Measurements from ENCODE around the gene SBNO1.

SBNO1 gene

DNA sequence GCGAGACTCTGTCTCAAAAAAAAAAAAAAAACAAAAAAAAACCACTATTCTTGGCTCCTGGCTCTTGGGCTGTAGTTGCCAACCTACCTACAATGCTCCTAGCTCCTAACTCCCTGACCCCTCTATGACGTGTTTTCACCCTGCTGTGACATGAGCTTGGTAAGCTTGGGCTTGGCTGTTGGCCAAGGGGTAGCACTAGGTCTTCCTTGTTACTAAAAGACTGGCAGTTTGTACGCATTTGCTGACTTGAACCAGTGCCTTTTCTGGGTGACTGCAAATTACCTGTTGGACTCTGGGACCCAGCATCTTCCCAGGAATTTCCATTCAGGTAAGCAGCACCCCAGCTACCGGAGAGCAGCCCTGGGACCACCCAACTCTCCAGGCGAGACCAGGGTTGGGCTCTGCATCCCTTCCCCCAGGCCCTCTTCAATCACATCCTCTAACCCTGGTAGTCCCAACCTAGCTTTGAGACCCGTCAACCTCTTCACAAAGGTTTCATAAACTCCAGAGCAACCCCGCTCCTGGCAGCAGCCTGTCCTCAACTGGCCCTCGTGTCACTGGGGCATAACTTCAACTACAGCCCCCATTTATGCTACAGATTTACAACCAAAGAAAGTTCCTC, 101.3 kb downstream of the SBNO1 start (continued):
- TF ChIP-seq, protein P1, sequence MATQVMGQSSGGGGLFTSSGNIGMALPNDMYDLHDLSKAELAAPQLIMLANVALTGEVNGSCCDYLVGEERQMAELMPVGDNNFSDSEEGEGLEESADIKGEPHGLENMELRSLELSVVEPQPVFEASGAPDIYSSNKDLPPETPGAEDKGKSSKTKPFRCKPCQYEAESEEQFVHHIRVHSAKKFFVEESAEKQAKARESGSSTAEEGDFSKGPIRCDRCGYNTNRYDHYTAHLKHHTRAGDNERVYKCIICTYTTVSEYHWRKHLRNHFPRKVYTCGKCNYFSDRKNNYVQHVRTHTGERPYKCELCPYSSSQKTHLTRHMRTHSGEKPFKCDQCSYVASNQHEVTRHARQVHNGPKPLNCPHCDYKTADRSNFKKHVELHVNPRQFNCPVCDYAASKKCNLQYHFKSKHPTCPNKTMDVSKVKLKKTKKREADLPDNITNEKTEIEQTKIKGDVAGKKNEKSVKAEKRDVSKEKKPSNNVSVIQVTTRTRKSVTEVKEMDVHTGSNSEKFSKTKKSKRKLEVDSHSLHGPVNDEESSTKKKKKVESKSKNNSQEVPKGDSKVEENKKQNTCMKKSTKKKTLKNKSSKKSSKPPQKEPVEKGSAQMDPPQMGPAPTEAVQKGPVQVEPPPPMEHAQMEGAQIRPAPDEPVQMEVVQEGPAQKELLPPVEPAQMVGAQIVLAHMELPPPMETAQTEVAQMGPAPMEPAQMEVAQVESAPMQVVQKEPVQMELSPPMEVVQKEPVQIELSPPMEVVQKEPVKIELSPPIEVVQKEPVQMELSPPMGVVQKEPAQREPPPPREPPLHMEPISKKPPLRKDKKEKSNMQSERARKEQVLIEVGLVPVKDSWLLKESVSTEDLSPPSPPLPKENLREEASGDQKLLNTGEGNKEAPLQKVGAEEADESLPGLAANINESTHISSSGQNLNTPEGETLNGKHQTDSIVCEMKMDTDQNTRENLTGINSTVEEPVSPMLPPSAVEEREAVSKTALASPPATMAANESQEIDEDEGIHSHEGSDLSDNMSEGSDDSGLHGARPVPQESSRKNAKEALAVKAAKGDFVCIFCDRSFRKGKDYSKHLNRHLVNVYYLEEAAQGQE (tag by site-specific recombination; IDR thresholded peaks at IDR 0.05) = 0 out of 2 replicates have a peak, but pooled peaks have one; percentile 7
- TF ChIP-seq KLF10 (tag by site-specific recombination; IDR thresholded peaks at IDR 0.05) (no peak), ZNF707 (tag by site-specific recombination; IDR thresholded peaks at IDR 0.05) (no peak), ZNF335 (tag by site-specific recombination; conservative IDR thresholded peaks at IDR 0.05) (no peak), HOXA7 (CRISPR knock-in tag; IDR thresholded peaks at IDR 0.05; ENCODE audit: borderline replicate concordance) (no peak), ZNF777 (tag by site-specific recombination; IDR thresholded peaks at IDR 0.05; ENCODE audit: borderline replicate concordance) (no peak), ZBTB48 (tag by site-specific recombination; IDR thresholded peaks at IDR 0.05) (peak; percentile 56; the same call in 1 of the 2 replicates), ZBTB8A (tag by site-specific recombination; IDR thresholded peaks at IDR 0.05) (no peak), ZIC2 (tag by site-specific recombination; IDR thresholded peaks at IDR 0.05) (peak; percentile 50), ZNF175 (tag by site-specific recombination; IDR thresholded peaks at IDR 0.05) (no peak), ZNF501 (tag by site-specific recombination; IDR thresholded peaks at IDR 0.05) (no peak), ZNF670 (tag by site-specific recombination; IDR thresholded peaks at IDR 0.05; ENCODE audit: low read depth) (no peak), ZNF529 (tag by site-specific recombination; IDR thresholded peaks at IDR 0.05; ENCODE audit: insufficient replicate concordance) (no peak), ZNF621 (tag by site-specific recombination; IDR thresholded peaks at IDR 0.05) (no peak), YY2 (tag by site-specific recombination; IDR thresholded peaks at IDR 0.05) (no peak), ZNF555 (tag by site-specific recombination; conservative IDR thresholded peaks at IDR 0.05) (no peak), ZNF394 (tag by site-specific recombination; IDR thresholded peaks at IDR 0.05; ENCODE audit: borderline replicate concordance) (no peak), ZNF221 (tag by site-specific recombination; IDR thresholded peaks at IDR 0.05; ENCODE audit: borderline replicate concordance) (no peak), ZNF112 (tag by site-specific recombination; IDR thresholded peaks at IDR 0.05) (no peak), ZNF223 (tag by site-specific recombination; IDR thresholded peaks at IDR 0.05) (no peak)
- TF ChIP-seq, protein P2, sequence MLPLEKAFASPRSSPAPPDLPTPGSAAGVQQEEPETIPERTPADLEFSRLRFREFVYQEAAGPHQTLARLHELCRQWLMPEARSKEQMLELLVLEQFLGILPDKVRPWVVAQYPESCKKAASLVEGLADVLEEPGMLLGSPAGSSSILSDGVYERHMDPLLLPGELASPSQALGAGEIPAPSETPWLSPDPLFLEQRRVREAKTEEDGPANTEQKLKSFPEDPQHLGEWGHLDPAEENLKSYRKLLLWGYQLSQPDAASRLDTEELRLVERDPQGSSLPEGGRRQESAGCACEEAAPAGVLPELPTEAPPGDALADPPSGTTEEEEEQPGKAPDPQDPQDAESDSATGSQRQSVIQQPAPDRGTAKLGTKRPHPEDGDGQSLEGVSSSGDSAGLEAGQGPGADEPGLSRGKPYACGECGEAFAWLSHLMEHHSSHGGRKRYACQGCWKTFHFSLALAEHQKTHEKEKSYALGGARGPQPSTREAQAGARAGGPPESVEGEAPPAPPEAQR (tag by site-specific recombination; IDR thresholded peaks at IDR 0.05) = no peak
- TF ChIP-seq, protein P3, sequence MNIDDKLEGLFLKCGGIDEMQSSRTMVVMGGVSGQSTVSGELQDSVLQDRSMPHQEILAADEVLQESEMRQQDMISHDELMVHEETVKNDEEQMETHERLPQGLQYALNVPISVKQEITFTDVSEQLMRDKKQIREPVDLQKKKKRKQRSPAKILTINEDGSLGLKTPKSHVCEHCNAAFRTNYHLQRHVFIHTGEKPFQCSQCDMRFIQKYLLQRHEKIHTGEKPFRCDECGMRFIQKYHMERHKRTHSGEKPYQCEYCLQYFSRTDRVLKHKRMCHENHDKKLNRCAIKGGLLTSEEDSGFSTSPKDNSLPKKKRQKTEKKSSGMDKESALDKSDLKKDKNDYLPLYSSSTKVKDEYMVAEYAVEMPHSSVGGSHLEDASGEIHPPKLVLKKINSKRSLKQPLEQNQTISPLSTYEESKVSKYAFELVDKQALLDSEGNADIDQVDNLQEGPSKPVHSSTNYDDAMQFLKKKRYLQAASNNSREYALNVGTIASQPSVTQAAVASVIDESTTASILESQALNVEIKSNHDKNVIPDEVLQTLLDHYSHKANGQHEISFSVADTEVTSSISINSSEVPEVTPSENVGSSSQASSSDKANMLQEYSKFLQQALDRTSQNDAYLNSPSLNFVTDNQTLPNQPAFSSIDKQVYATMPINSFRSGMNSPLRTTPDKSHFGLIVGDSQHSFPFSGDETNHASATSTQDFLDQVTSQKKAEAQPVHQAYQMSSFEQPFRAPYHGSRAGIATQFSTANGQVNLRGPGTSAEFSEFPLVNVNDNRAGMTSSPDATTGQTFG (tag by site-specific recombination; IDR thresholded peaks at IDR 0.05; ENCODE audit: borderline replicate concordance) = no peak
- TF ChIP-seq, protein P4, sequence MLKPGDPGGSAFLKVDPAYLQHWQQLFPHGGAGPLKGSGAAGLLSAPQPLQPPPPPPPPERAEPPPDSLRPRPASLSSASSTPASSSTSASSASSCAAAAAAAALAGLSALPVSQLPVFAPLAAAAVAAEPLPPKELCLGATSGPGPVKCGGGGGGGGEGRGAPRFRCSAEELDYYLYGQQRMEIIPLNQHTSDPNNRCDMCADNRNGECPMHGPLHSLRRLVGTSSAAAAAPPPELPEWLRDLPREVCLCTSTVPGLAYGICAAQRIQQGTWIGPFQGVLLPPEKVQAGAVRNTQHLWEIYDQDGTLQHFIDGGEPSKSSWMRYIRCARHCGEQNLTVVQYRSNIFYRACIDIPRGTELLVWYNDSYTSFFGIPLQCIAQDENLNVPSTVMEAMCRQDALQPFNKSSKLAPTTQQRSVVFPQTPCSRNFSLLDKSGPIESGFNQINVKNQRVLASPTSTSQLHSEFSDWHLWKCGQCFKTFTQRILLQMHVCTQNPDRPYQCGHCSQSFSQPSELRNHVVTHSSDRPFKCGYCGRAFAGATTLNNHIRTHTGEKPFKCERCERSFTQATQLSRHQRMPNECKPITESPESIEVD (tag by site-specific recombination; IDR thresholded peaks at IDR 0.05) = no peak
- TF ChIP-seq, protein P5, sequence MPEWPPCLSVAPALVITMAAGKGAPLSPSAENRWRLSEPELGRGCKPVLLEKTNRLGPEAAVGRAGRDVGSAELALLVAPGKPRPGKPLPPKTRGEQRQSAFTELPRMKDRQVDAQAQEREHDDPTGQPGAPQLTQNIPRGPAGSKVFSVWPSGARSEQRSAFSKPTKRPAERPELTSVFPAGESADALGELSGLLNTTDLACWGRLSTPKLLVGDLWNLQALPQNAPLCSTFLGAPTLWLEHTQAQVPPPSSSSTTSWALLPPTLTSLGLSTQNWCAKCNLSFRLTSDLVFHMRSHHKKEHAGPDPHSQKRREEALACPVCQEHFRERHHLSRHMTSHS (tag by site-specific recombination; IDR thresholded peaks at IDR 0.05) = no peak
- TF ChIP-seq, protein P6, sequence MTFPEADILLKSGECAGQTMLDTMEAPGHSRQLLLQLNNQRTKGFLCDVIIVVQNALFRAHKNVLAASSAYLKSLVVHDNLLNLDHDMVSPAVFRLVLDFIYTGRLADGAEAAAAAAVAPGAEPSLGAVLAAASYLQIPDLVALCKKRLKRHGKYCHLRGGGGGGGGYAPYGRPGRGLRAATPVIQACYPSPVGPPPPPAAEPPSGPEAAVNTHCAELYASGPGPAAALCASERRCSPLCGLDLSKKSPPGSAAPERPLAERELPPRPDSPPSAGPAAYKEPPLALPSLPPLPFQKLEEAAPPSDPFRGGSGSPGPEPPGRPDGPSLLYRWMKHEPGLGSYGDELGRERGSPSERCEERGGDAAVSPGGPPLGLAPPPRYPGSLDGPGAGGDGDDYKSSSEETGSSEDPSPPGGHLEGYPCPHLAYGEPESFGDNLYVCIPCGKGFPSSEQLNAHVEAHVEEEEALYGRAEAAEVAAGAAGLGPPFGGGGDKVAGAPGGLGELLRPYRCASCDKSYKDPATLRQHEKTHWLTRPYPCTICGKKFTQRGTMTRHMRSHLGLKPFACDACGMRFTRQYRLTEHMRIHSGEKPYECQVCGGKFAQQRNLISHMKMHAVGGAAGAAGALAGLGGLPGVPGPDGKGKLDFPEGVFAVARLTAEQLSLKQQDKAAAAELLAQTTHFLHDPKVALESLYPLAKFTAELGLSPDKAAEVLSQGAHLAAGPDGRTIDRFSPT (tag by site-specific recombination; IDR thresholded peaks at IDR 0.05) = no peak
- TF ChIP-seq, protein P7, sequence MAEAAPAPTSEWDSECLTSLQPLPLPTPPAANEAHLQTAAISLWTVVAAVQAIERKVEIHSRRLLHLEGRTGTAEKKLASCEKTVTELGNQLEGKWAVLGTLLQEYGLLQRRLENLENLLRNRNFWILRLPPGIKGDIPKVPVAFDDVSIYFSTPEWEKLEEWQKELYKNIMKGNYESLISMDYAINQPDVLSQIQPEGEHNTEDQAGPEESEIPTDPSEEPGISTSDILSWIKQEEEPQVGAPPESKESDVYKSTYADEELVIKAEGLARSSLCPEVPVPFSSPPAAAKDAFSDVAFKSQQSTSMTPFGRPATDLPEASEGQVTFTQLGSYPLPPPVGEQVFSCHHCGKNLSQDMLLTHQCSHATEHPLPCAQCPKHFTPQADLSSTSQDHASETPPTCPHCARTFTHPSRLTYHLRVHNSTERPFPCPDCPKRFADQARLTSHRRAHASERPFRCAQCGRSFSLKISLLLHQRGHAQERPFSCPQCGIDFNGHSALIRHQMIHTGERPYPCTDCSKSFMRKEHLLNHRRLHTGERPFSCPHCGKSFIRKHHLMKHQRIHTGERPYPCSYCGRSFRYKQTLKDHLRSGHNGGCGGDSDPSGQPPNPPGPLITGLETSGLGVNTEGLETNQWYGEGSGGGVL (tag by site-specific recombination; IDR thresholded peaks at IDR 0.05) = no peak

All from HEK293 (cell line).